ENCODE results near the gene GCA. TPM values are rescaled to one million over a fixed set of nuclear protein-coding genes. Genes with fewer than 3 reads are reported as not detected.

Gene GCA
- 4.3 to 6.0 TPM (median 5.8 TPM) in 5 replicates for total RNA-seq (2022; extraction: Qiagen RNA extraction)

GRCh38 chr2:162343824-162344616 lies at the start of gene GCA:
Gene GCA (plus strand): TSS chr2:162344132. CDS start chr2:162344249, 117 bp downstream.

GRCh38 chr2:162318328-162319180 lies 25.4 kb upstream of the GCA start, which contains the start of gene IFIH1:
Gene IFIH1 (minus strand): TSS chr2:162318684. CDS start chr2:162318307, 377 bp downstream.

Other genes with a start within 250 kb of the GCA start
- 0.07 to 0.18 TPM in 2 of 5 replicates, not detected in the others for gene GCG, start 191.9 kb upstream of the GCA start, total RNA-seq (2022; extraction: Qiagen RNA extraction)
- 0.08 TPM in 1 of 5 replicates, not detected in the others for gene FAP, start 100.7 kb upstream of the GCA start, total RNA-seq (2022; extraction: Qiagen RNA extraction)
- gene IFIH1, start 25.4 kb upstream of the GCA start, total RNA-seq (2022; extraction: Qiagen RNA extraction): 0.92 to 1.1 TPM (median 1.1 TPM) in 5 replicates

All from A549 treated with dexamethasone at 1 μM for 4 hours (cell line).